Endothelial cell of umbilical vein (primary cell): ENCODE data around the gene ATP10B. TPM values are rescaled to one million over a fixed set of nuclear protein-coding genes. Genes with fewer than 3 reads are reported as not detected.

ENCODE experiments used
- BruUV-seq: library from RNA; stranded (reverse); fragments of 400-500 nt; replicated peaks from 2 replicates; lab custom pipeline; 2021; lab: Mats Ljungman, UMichigan
- CTCF ChIA-PET: fragments of 300-600, 350-600 bp; sonication (Branson Sonifier 250); formaldehyde crosslinking; loops from one replicate; lab custom pipeline; 2021; ENCODE audit warnings: antibody characterized with exemption, inconsistent platforms; lab: Charles Lee
- POLR2A ChIA-PET: fragments of 300-600, 350-600 bp; sonication (Branson Sonifier 250); formaldehyde crosslinking; loops from one replicate; lab custom pipeline; 2021; ENCODE audit warnings: antibody characterized with exemption, inconsistent platforms; lab: Charles Lee
- DNase-seq: peaks from one replicate; pipeline ENCODE4 v3.0.0-alpha.2; 2011; ENCODE audit warnings: low read depth, low spot score
- FAIRE-seq: peaks from 2 replicates; lab custom pipeline; 2011; peaks lifted over from hg19 to GRCh38; lab: Jason Lieb, UNC
- H2AFZ ChIP-seq: 2 replicates; pipeline ENCODE4 v1.6.0; 2012; ENCODE audit warnings: low read depth, low read length, control low read depth, inconsistent platforms
- H3K27ac ChIP-seq: 2 replicates; pipeline ENCODE4 v1.5.1; 2011; ENCODE audit warnings: low read depth, mild to moderate bottlenecking, control low read depth, low read length, moderate library complexity; ENCODE audit not compliant: insufficient read depth
- H3K27me3 ChIP-seq, 2 experiments: 2 replicates each; pipeline versions ENCODE4 v1.6.0 to v1.6.1; 2011; ENCODE audit warnings: low read length in 2 of 2, mixed read lengths in 1 of 2; ENCODE audit not compliant: control insufficient read depth in 2 of 2, insufficient read depth in 2 of 2
- H3K36me3 ChIP-seq, 2 experiments: 2 replicates in 1 of 2; 3 replicates in 1 of 2; pipeline ENCODE4 v1.5.1; 2011; ENCODE audit warnings: low read length in 2 of 2, mild to moderate bottlenecking in 1 of 2, moderate library complexity in 1 of 2; ENCODE audit not compliant: control insufficient read depth in 2 of 2, insufficient read depth in 2 of 2; ENCODE audit errors: extremely low read depth in 1 of 2
- H3K4me1 ChIP-seq: 3 replicates; pipeline ENCODE4 v1.5.1; 2011; ENCODE audit warnings: mild to moderate bottlenecking, low read length; ENCODE audit not compliant: control insufficient read depth, insufficient read depth; ENCODE audit errors: extremely low read depth
- H3K4me2 ChIP-seq: 2 replicates; pipeline ENCODE4 v1.6.1; 2011; ENCODE audit warnings: low read length, control low read depth, mixed read lengths; ENCODE audit not compliant: insufficient read depth
- H3K4me3 ChIP-seq, 3 experiments: fragments of 200-600 bp in 1 of 3; sonication (generic), shearing (Covaris generic) in 1 of 3; replicated peaks in 1 of 3; 2 replicates each; pipeline ENCODE4 v1.5.1; 2011 to 2016; ENCODE audit warnings: control low read depth in 3 of 3, low read length in 3 of 3, mild to moderate bottlenecking in 2 of 3, inconsistent platforms in 1 of 3, low read depth in 1 of 3, moderate library complexity in 1 of 3; ENCODE audit not compliant: insufficient read depth in 1 of 3
- H3K79me2 ChIP-seq: 2 replicates; pipeline ENCODE4 v1.6.0; 2012; ENCODE audit warnings: low read length, inconsistent platforms; ENCODE audit not compliant: control insufficient read depth, insufficient read depth
- H3K9ac ChIP-seq: replicated peaks from 2 replicates; pipeline ENCODE3; 2011; ENCODE audit warnings: low read length, control low read depth; ENCODE audit not compliant: insufficient read depth; ENCODE audit errors: extremely low read depth
- H3K9me1 ChIP-seq: replicated peaks from 3 replicates; pipeline ENCODE4 v1.6.0; 2011; ENCODE audit warnings: mild to moderate bottlenecking, low read length; ENCODE audit not compliant: control insufficient read depth, insufficient read depth; ENCODE audit errors: extremely low read depth
- H3K9me3 ChIP-seq: replicated peaks from 2 replicates; pipeline ENCODE4 v1.5.1; 2012; ENCODE audit warnings: low read length, inconsistent platforms; ENCODE audit not compliant: control insufficient read depth, insufficient read depth
- H4K20me1 ChIP-seq: replicated peaks from 2 replicates; pipeline ENCODE3; 2011; ENCODE audit warnings: mild to moderate bottlenecking, low read length; ENCODE audit not compliant: control insufficient read depth, insufficient read depth; ENCODE audit errors: extremely low read depth
- CTCF ChIP-seq, 2 donors: IDR thresholded peaks; 1 replicate in 1 of 2; 2 replicates in 1 of 2; pipeline ENCODE4 v1.5.1; 2011; ENCODE audit warnings: low read length in 2 of 2, mild to moderate bottlenecking in 2 of 2, moderate library complexity in 2 of 2, control low read depth in 1 of 2, inconsistent platforms in 1 of 2, low read depth in 1 of 2; ENCODE audit not compliant: insufficient read depth in 1 of 2; ENCODE audit errors: extremely low read depth in 1 of 2
- EZH2 ChIP-seq: IDR thresholded peaks from 2 replicates; pipeline ENCODE4 v1.6.1; 2012; ENCODE audit warnings: borderline replicate concordance, low read depth, mild to moderate bottlenecking, moderate library complexity, low read length, inconsistent platforms; ENCODE audit not compliant: severe bottlenecking
- FOS ChIP-seq: IDR thresholded peaks from 2 replicates; pipeline ENCODE4 v1.6.1; 2011; ENCODE audit warnings: mild to moderate bottlenecking, low read length, moderate library complexity, borderline replicate concordance; ENCODE audit not compliant: insufficient read depth
- GATA2 ChIP-seq: IDR thresholded peaks from 2 replicates; pipeline ENCODE4 v1.7.0; 2011; ENCODE audit warnings: low read depth, mild to moderate bottlenecking, moderate library complexity, mixed read lengths, low read length; ENCODE audit not compliant: insufficient read length, insufficient read depth
- JUN ChIP-seq: IDR thresholded peaks from 2 replicates; pipeline ENCODE4 v1.6.1; 2011; ENCODE audit warnings: borderline replicate concordance, low read depth; ENCODE audit not compliant: insufficient read length, insufficient read depth
- MAX ChIP-seq: IDR thresholded peaks from 2 replicates; pipeline ENCODE4 v1.6.1; 2011; ENCODE audit not compliant: insufficient read depth, insufficient read length
- MYC ChIP-seq: IDR thresholded peaks from one replicate; pipeline ENCODE4 v1.6.1; 2011; ENCODE audit warnings: mild to moderate bottlenecking, low read depth, low read length
- POLR2A ChIP-seq: IDR thresholded peaks from 2 replicates; pipeline ENCODE4 v1.6.1; 2012; ENCODE audit warnings: low read depth, mild to moderate bottlenecking, control low read depth, low read length
- POLR2AphosphoS5 ChIP-seq: IDR thresholded peaks from 2 replicates; pipeline ENCODE4 v1.6.1; 2012; ENCODE audit warnings: low read depth, mild to moderate bottlenecking, control low read depth, low read length, moderate library complexity; ENCODE audit not compliant: insufficient read depth
- dilution Hi-C: fragments of 300-500 bp; cut with MboI; formaldehyde crosslinking; loops from one replicate; pipeline ENCODE4 v1.15.0; 2019; ENCODE audit warnings: low sequenced_read_pairs; ENCODE audit not compliant: extremely low pct_ligation_motif_present
- intact Hi-C: fragments of 100-400 bp; cut with micrococcal nuclease; formaldehyde crosslinking; loops from one replicate; pipeline ENCODE4 v1.10.0; 2022
- polyA plus RNA-seq, 4 experiments: library from polyadenylated mRNA; depleted of rRNA in 3 of 4; stranded (reverse) in 3 of 4; unstranded in 1 of 4; fragments of >200 nt; gene quantifications; 2 replicates each; pipeline versions ENCODE4 v1.2.1 to v1.2.3, GENCODE V29; 2011 to 2012; ENCODE audit warnings: missing spikeins in 1 of 4
- total RNA-seq: library from RNA; stranded (reverse); gene quantifications from 2 replicates; pipeline ENCODE4 v1.2.3, GENCODE V29; 2021

The ATP10B gene
- total and polyA plus RNA-seq, 2 donors (not counting 3 experiments of a cell fraction or from before 2014, with no cell fraction given) = not detected

GRCh38 chr5:160667160-160667559 lies 184.9 kb downstream of the ATP10B start:
- Histone ChIP-seq H3K4me1 (no peaks in the 10 kb centered on the region), H3K9me1 (no peaks in the 10 kb centered on the region), H3K36me3 (no peaks in the 10 kb centered on the region), H3K4me3 (no peak overlapping the region), H4K20me1 (no peaks in the 10 kb centered on the region), H3K27me3 (no peaks in the 10 kb centered on the region), H3K4me2 (no peak overlapping the region), H3K79me2 (no peaks in the 10 kb centered on the region), H3K9ac (no peak overlapping the region), H3K9me3 (no peaks in the 10 kb centered on the region), H3K27ac (no peak overlapping the region), H2AFZ (no peak overlapping the region)
- no peak for DNase-seq
- dilution Hi-C loops = no loop called here
- ChIA-PET CTCF (no interaction called here), POLR2A (no interaction called here)
- BruUV-seq = no TSS peak
- intact Hi-C loops = no loop called here
- no peak for TF ChIP-seq MYC
- TF ChIP-seq EZH2 = no peak
- no peak for TF ChIP-seq POLR2AphosphoS5
- TF ChIP-seq MAX = no peak
- TF ChIP-seq FOS = no peak
- TF ChIP-seq CTCF (IDR thresholded peaks at IDR 0.05; ENCODE audit: extremely low read depth in 1 of 2, insufficient read depth in 1 of 2, low read depth in 1 of 2, low read length in 2 of 2) = no peak
- no peak for TF ChIP-seq JUN
- no peak for TF ChIP-seq GATA2
- no peak for TF ChIP-seq POLR2A
- FAIRE-seq = no peak
